AG04450 (cell line): ENCODE measurements around the gene CSK. TPM values are rescaled to one million over a fixed set of nuclear protein-coding genes. Genes with fewer than 3 reads are reported as not detected.

Experiments used
- CTCF ChIA-PET: fragments of 300-600, 350-600 bp; formaldehyde crosslinking; extraction: SDS; loops from one replicate; lab custom pipeline; 2022; ENCODE audit warnings: antibody characterized with exemption, inconsistent platforms; lab: Charles Lee
- POLR2A ChIA-PET: fragments of 350-600 bp; formaldehyde crosslinking; extraction: SDS; loops from one replicate; lab custom pipeline; 2021; ENCODE audit warnings: antibody characterized with exemption, inconsistent platforms; lab: Yijun Ruan, JAX
- DNase-seq: peaks from one replicate; pipeline ENCODE4 v3.0.0-alpha.2; 2011; ENCODE audit warnings: low read depth, low spot score
- H3K27ac ChIP-seq: one replicate; pipeline ENCODE4 v1.5.1; 2012; ENCODE audit warnings: low read depth, low read length, control low read depth
- H3K27me3 ChIP-seq: one replicate; pipeline ENCODE4 v1.6.0; 2012; ENCODE audit warnings: low read length; ENCODE audit not compliant: control insufficient read depth, insufficient read depth
- H3K4me3 ChIP-seq: 2 replicates; pipeline ENCODE4 v1.5.1; 2011; ENCODE audit warnings: mild to moderate bottlenecking, low read depth, low read length, control low read depth
- H3K9me3 ChIP-seq: 2 replicates; pipeline ENCODE4 v1.5.1; 2012; ENCODE audit warnings: low read length; ENCODE audit not compliant: control insufficient read depth, insufficient read depth
- polyA plus RNA-seq: library from polyadenylated mRNA; depleted of rRNA; stranded (reverse); fragments of >200 nt; gene quantifications from 2 replicates; pipeline ENCODE4 v1.2.3, GENCODE V29; 2011
- TF ChIP-seq, protein P1 (sequence below): IDR thresholded peaks from 2 replicates; pipeline ENCODE4 v1.5.1; 2011; ENCODE audit warnings: low read depth, low read length, control low read depth, inconsistent platforms

The CSK gene
- polyA plus RNA-seq, 1 experiment = 17.2 TPM

DNA sequence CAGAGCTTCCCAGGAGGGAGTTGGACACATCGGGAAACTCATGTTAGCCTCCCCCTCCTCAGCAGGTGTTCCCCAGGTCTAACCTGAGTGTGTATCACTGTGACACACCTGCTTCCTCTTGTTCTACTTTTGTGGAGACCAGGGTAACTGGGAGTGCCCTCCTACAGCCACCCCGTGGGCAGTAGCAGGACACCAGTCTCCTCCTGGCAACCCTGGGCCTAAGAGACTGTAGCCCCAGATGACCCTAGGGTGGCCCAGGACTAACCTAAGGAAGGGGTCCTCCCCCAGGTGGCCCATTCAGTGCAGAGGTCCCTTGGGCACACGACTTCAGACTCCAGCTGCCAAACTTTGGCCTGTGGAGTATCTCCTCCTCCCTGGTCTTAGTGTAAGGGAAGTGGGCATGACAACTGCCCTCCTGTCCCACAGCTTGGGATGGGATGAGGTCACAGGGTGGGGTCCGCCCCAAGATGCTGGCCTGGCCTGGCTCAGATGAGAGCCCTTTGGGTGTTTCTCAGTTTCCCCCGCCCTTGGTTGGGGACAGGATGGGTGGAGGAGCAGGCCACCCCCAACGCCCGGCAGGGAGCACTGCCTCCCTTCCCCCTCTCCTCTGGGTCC is 4.8 kb downstream of the CSK start:
- POLR2A ChIA-PET = interaction anchor here (0.6 kb wide), 1 partner anchor 72 kb away, joined by 7 read pairs; no protein-coding TSS in a partner anchor
- TF ChIP-seq, protein P1, sequence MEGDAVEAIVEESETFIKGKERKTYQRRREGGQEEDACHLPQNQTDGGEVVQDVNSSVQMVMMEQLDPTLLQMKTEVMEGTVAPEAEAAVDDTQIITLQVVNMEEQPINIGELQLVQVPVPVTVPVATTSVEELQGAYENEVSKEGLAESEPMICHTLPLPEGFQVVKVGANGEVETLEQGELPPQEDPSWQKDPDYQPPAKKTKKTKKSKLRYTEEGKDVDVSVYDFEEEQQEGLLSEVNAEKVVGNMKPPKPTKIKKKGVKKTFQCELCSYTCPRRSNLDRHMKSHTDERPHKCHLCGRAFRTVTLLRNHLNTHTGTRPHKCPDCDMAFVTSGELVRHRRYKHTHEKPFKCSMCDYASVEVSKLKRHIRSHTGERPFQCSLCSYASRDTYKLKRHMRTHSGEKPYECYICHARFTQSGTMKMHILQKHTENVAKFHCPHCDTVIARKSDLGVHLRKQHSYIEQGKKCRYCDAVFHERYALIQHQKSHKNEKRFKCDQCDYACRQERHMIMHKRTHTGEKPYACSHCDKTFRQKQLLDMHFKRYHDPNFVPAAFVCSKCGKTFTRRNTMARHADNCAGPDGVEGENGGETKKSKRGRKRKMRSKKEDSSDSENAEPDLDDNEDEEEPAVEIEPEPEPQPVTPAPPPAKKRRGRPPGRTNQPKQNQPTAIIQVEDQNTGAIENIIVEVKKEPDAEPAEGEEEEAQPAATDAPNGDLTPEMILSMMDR = no peak
- H3K27ac ChIP-seq = no peak overlapping the region
- CTCF ChIA-PET = interaction anchor here (0.6 to 2.7 kb wide), 11 partner anchors 9 to 435 kb away, joined by 3 to 16 read pairs (median 4); no protein-coding TSS in a partner anchor
- H3K4me3 ChIP-seq = no peak overlapping the region
- DNase-seq = no peak
- no peaks in the 10 kb centered on the region for H3K27me3 ChIP-seq
- H3K9me3 ChIP-seq = no peaks in the 10 kb centered on the region

DNA sequence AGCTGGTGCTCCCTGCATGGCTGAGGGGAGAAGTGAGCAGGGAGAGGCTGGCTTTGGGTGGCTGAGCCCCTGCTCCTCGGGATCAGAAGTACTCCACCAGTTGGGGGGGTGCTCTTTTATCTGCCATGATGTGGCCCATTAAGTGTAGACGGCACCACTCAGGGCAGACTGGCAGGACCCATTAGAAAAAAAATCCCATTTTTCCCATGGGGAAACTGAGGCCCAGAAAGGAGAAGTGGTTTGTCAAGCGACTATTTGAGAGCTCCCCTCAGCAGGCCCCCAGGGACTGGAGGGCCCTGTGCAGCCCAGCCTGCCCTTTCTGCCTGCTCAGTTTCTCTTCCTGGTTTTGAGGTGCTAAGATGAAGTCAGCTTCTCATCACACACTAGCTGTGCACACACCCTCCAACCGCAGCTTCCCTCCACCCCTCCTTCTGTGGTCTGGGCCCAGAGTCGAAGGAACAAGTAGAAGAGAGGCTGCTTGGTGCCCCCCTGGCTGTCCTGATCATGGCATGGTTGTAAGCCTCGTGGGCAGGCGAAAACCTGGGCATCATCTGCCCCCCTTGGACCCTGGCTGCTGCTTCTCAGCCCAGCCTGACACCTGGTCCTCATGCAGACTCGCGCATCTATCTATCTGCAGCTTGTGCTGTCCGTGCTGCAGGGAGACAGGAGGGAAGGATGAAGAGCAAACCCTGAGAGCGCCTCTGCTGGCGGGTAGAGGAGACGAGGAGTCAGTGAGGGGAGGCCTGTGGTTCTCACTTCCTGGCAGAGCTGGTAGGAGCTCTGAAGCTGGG is 5.6 kb downstream of the CSK start:
- DNase-seq = peak; percentile 37
- Histone ChIP-seq H3K27me3 (no peaks in the 10 kb centered on the region), H3K27ac (peak overlapping the region; percentile 47), H3K9me3 (no peaks in the 10 kb centered on the region), H3K4me3 (no peak overlapping the region)
- TF ChIP-seq, protein P1 = peak; percentile 71
- ChIA-PET POLR2A (interaction anchor here (0.6 kb wide), 1 partner anchor 71 kb away, joined by 7 read pairs; no protein-coding TSS in a partner anchor), CTCF (interaction anchor here (0.6 to 2.7 kb wide), 13 partner anchors 9 to 436 kb away, joined by 3 to 16 read pairs (median 4); no protein-coding TSS in a partner anchor)

DNA sequence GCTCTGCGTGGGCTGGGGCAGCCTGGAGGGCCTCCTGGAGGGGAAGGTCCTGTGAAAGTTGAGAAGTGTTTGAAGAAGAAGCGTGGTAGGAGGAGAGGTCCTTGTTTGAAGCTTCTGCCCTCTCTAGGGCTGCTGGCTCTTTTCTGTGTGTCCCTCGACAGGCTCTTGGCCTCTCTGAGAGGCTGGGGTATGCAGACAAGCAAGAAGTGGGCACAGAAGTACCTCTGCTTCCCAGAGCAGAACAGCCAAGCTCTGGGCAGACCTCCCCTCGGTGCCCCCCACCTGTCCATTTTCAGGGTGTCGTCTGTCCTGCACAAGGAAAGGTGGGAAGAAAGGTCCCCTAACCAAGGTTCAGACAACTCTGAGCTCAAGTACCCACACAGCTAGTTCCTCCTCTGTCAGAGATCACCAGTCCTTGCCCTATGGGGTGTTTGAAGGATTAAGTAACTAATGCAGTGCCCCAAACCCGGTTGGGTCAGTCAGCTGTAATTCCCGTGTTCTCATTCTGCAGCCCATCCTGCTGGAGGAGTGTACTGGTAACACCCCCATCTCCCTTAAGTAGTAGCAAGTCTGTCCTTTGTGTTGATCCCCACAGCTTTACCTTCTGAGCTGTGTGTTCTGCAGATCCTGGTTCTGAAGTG is 6.3 kb downstream of the CSK start:
- DNase-seq = no peak
- Histone ChIP-seq H3K9me3 (no peaks in the 10 kb centered on the region), H3K4me3 (no peak overlapping the region), H3K27me3 (no peaks in the 10 kb centered on the region), H3K27ac (no peak overlapping the region)
- ChIA-PET POLR2A (no interaction called here), CTCF (interaction anchor here (0.6 to 2.7 kb wide), 11 partner anchors 8 to 155 kb away, joined by 3 to 16 read pairs (median 4); no protein-coding TSS in a partner anchor)
- TF ChIP-seq, protein P1 = no peak

DNA sequence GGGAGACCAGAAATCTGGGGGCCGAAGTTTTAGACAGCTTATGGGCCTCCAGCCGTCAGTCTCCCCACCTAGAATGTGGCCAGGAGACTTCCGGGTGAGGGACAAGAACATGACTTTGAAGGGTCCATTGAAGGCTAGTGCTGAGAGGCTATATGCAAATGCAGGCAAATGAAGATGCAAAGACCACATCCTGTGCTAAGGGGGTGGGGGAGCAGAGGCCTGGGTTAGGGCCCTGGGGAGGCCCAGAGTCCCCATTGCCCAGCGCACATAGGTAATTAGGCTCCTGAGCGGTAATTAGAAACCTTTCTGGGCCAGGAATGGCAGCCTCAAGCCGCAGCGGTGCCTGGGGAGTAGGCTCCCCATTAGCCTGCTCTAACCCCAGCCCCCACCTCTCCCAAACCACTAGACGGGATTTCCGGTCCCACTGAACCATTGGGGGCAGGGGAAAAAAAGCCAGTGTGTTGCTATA is 6.8 kb downstream of the CSK start:
- POLR2A ChIA-PET = no interaction called here
- no peak overlapping the region for H3K27ac ChIP-seq
- CTCF ChIA-PET = interaction anchor here (0.7 to 2.7 kb wide), 4 partner anchors 8 to 20 kb away, joined by 3 to 16 read pairs (median 13); no protein-coding TSS in a partner anchor

More for the DNA sequence above, 6.8 kb downstream of the CSK start:
- Histone ChIP-seq H3K9me3 (no peaks in the 10 kb centered on the region), H3K27me3 (no peaks in the 10 kb centered on the region), H3K4me3 (no peak overlapping the region)
- DNase-seq = no peak
- TF ChIP-seq, protein P1 = no peak
